ENCODE measurements around the gene CD82.

CD82 gene

GRCh38 chr11:44607319-44607962 is 42.0 kb downstream of the CD82 start:
- H3K27ac ChIP-seq (ENCODE audit: low read depth, low read length), result no peak overlapping the region
- H3K4me3 ChIP-seq (ENCODE audit: low read depth in 1 of 5, low read length in 5 of 5), result no peak overlapping the region
- peaks cover 0 to 37% (median 0%) of the 10 kb centered on the region in 5 donors for H3K4me1 ChIP-seq (ENCODE audit: control insufficient read depth in 5 of 5, insufficient read depth in 5 of 5, low read length in 5 of 5)
- H3K27me3 ChIP-seq (ENCODE audit: control insufficient read depth in 5 of 5, insufficient read depth in 4 of 5, low read length in 5 of 5), result no peaks in the 10 kb centered on the region
- no peak overlapping the region for H3K9ac ChIP-seq (ENCODE audit: low read length in 5 of 5)
- H3K36me3 ChIP-seq (ENCODE audit: control insufficient read depth in 5 of 5, insufficient read depth in 5 of 5, low read length in 5 of 5), result peaks cover 0 to 25% (median 22%) of the 10 kb centered on the region in 5 donors
- no peaks in the 10 kb centered on the region for H3K9me3 ChIP-seq (ENCODE audit: control insufficient read depth in 5 of 5, low read length in 5 of 5)

GRCh38 chr11:44607987-44608386 is 42.5 kb downstream of the CD82 start:
- Histone ChIP-seq H3K4me3 (ENCODE audit: low read depth in 1 of 5, low read length in 5 of 5) (no peak overlapping the region), H3K27me3 (ENCODE audit: control insufficient read depth in 5 of 5, insufficient read depth in 4 of 5, low read length in 5 of 5) (no peaks in the 10 kb centered on the region), H3K27ac (ENCODE audit: low read depth, low read length) (no peak overlapping the region), H3K9me3 (ENCODE audit: control insufficient read depth in 5 of 5, low read length in 5 of 5) (no peaks in the 10 kb centered on the region), H3K36me3 (ENCODE audit: control insufficient read depth in 5 of 5, insufficient read depth in 5 of 5, low read length in 5 of 5) (peaks cover 0 to 25% (median 22%) of the 10 kb centered on the region in 5 donors), H3K4me1 (ENCODE audit: control insufficient read depth in 5 of 5, insufficient read depth in 5 of 5, low read length in 5 of 5) (peaks cover 0 to 31% (median 0%) of the 10 kb centered on the region in 5 donors), H3K9ac (ENCODE audit: low read length in 5 of 5) (no peak overlapping the region)

- no peaks in the 10 kb centered on the region for H3K9me3 ChIP-seq (ENCODE audit: control insufficient read depth in 5 of 5, low read length in 5 of 5)
- no peak overlapping the region for H3K9ac ChIP-seq (ENCODE audit: low read length in 5 of 5)
- peaks cover 0 to 25% (median 0%) of the 10 kb centered on the region in 5 donors for H3K4me1 ChIP-seq (ENCODE audit: control insufficient read depth in 5 of 5, insufficient read depth in 5 of 5, low read length in 5 of 5)
- H3K27ac ChIP-seq (ENCODE audit: low read depth, low read length), result no peak overlapping the region
- H3K27me3 ChIP-seq (ENCODE audit: control insufficient read depth in 5 of 5, insufficient read depth in 4 of 5, low read length in 5 of 5), result no peaks in the 10 kb centered on the region
- peaks cover 0 to 28% (median 22%) of the 10 kb centered on the region in 5 donors for H3K36me3 ChIP-seq (ENCODE audit: control insufficient read depth in 5 of 5, insufficient read depth in 5 of 5, low read length in 5 of 5)
- no peak overlapping the region for H3K4me3 ChIP-seq (ENCODE audit: low read depth in 1 of 5, low read length in 5 of 5)
These were observed 43.2 kb downstream of the CD82 start for GRCh38 chr11:44608651-44608990.

- no peak overlapping the region for H3K4me3 ChIP-seq (ENCODE audit: low read depth in 1 of 5, low read length in 5 of 5)
- H3K27ac ChIP-seq (ENCODE audit: low read depth, low read length), result no peak overlapping the region
- peaks cover 0 to 30% (median 22%) of the 10 kb centered on the region in 5 donors for H3K36me3 ChIP-seq (ENCODE audit: control insufficient read depth in 5 of 5, insufficient read depth in 5 of 5, low read length in 5 of 5)
- no peaks in the 10 kb centered on the region for H3K27me3 ChIP-seq (ENCODE audit: control insufficient read depth in 5 of 5, insufficient read depth in 4 of 5, low read length in 5 of 5)
- peaks cover 0 to 25% (median 0%) of the 10 kb centered on the region in 5 donors for H3K4me1 ChIP-seq (ENCODE audit: control insufficient read depth in 5 of 5, insufficient read depth in 5 of 5, low read length in 5 of 5)
- no peaks in the 10 kb centered on the region for H3K9me3 ChIP-seq (ENCODE audit: control insufficient read depth in 5 of 5, low read length in 5 of 5)
- H3K9ac ChIP-seq (ENCODE audit: low read length in 5 of 5), result no peak overlapping the region
These were observed 43.7 kb downstream of the CD82 start for GRCh38 chr11:44608991-44609782.

- Histone ChIP-seq H3K4me1 (ENCODE audit: control insufficient read depth in 5 of 5, insufficient read depth in 5 of 5, low read length in 5 of 5) (peaks cover 0 to 25% (median 0%) of the 10 kb centered on the region in 5 donors), H3K9ac (ENCODE audit: low read length in 5 of 5) (no peak overlapping the region), H3K4me3 (ENCODE audit: low read depth in 1 of 5, low read length in 5 of 5) (no peak overlapping the region), H3K27ac (ENCODE audit: low read depth, low read length) (no peak overlapping the region), H3K27me3 (ENCODE audit: control insufficient read depth in 5 of 5, insufficient read depth in 4 of 5, low read length in 5 of 5) (no peaks in the 10 kb centered on the region), H3K36me3 (ENCODE audit: control insufficient read depth in 5 of 5, insufficient read depth in 5 of 5, low read length in 5 of 5) (peaks cover 0 to 32% (median 22%) of the 10 kb centered on the region in 5 donors), H3K9me3 (ENCODE audit: control insufficient read depth in 5 of 5, low read length in 5 of 5) (no peaks in the 10 kb centered on the region)
These were observed 44.3 kb downstream of the CD82 start for GRCh38 chr11:44609783-44610155.

GRCh38 chr11:44610186-44610955 is 44.9 kb downstream of the CD82 start:
- no peaks in the 10 kb centered on the region for H3K27me3 ChIP-seq (ENCODE audit: control insufficient read depth in 5 of 5, insufficient read depth in 4 of 5, low read length in 5 of 5)
- peaks cover 0 to 28% (median 19%) of the 10 kb centered on the region in 5 donors for H3K36me3 ChIP-seq (ENCODE audit: control insufficient read depth in 5 of 5, insufficient read depth in 5 of 5, low read length in 5 of 5)
- no peak overlapping the region for H3K4me3 ChIP-seq (ENCODE audit: low read depth in 1 of 5, low read length in 5 of 5)
- H3K9me3 ChIP-seq (ENCODE audit: control insufficient read depth in 5 of 5, low read length in 5 of 5), result no peaks in the 10 kb centered on the region
- no peak overlapping the region for H3K9ac ChIP-seq (ENCODE audit: low read length in 5 of 5)
- H3K27ac ChIP-seq (ENCODE audit: low read depth, low read length), result no peak overlapping the region
- H3K4me1 ChIP-seq (ENCODE audit: control insufficient read depth in 5 of 5, insufficient read depth in 5 of 5, low read length in 5 of 5), result peaks cover 0 to 25% (median 0%) of the 10 kb centered on the region in 5 donors

GRCh38 chr11:44611088-44611487 is 45.6 kb downstream of the CD82 start:
- Histone ChIP-seq H3K9me3 (ENCODE audit: control insufficient read depth in 5 of 5, low read length in 5 of 5) (no peaks in the 10 kb centered on the region), H3K9ac (ENCODE audit: low read length in 5 of 5) (no peak overlapping the region), H3K27ac (ENCODE audit: low read depth, low read length) (no peak overlapping the region), H3K27me3 (ENCODE audit: control insufficient read depth in 5 of 5, insufficient read depth in 4 of 5, low read length in 5 of 5) (no peaks in the 10 kb centered on the region), H3K4me3 (ENCODE audit: low read depth in 1 of 5, low read length in 5 of 5) (no peak overlapping the region), H3K36me3 (ENCODE audit: control insufficient read depth in 5 of 5, insufficient read depth in 5 of 5, low read length in 5 of 5) (peaks cover 0 to 30% (median 16%) of the 10 kb centered on the region in 5 donors), H3K4me1 (ENCODE audit: control insufficient read depth in 5 of 5, insufficient read depth in 5 of 5, low read length in 5 of 5) (peaks cover 0 to 25% (median 0%) of the 10 kb centered on the region in 5 donors)

GRCh38 chr11:44611687-44612434 is 46.4 kb downstream of the CD82 start:
- Histone ChIP-seq H3K36me3 (ENCODE audit: control insufficient read depth in 5 of 5, insufficient read depth in 5 of 5, low read length in 5 of 5) (peaks cover 0 to 29% (median 10%) of the 10 kb centered on the region in 5 donors), H3K9ac (ENCODE audit: low read length in 5 of 5) (no peak overlapping the region), H3K27me3 (ENCODE audit: control insufficient read depth in 5 of 5, insufficient read depth in 4 of 5, low read length in 5 of 5) (no peaks in the 10 kb centered on the region), H3K4me1 (ENCODE audit: control insufficient read depth in 5 of 5, insufficient read depth in 5 of 5, low read length in 5 of 5) (peaks cover 0 to 28% (median 0%) of the 10 kb centered on the region in 5 donors), H3K4me3 (ENCODE audit: low read depth in 1 of 5, low read length in 5 of 5) (no peak overlapping the region), H3K9me3 (ENCODE audit: control insufficient read depth in 5 of 5, low read length in 5 of 5) (no peaks in the 10 kb centered on the region), H3K27ac (ENCODE audit: low read depth, low read length) (no peak overlapping the region)

- H3K9ac ChIP-seq (ENCODE audit: low read length in 5 of 5), result no peak overlapping the region
- H3K9me3 ChIP-seq (ENCODE audit: control insufficient read depth in 5 of 5, low read length in 5 of 5), result no peaks in the 10 kb centered on the region
- no peak overlapping the region for H3K27ac ChIP-seq (ENCODE audit: low read depth, low read length)
- H3K4me1 ChIP-seq (ENCODE audit: control insufficient read depth in 5 of 5, insufficient read depth in 5 of 5, low read length in 5 of 5), result peaks cover 0 to 30% (median 2%) of the 10 kb centered on the region in 5 donors
- H3K36me3 ChIP-seq (ENCODE audit: control insufficient read depth in 5 of 5, insufficient read depth in 5 of 5, low read length in 5 of 5), result peaks cover 0 to 23% (median 6%) of the 10 kb centered on the region in 5 donors
- no peaks in the 10 kb centered on the region for H3K27me3 ChIP-seq (ENCODE audit: control insufficient read depth in 5 of 5, insufficient read depth in 4 of 5, low read length in 5 of 5)
- no peak overlapping the region for H3K4me3 ChIP-seq (ENCODE audit: low read depth in 1 of 5, low read length in 5 of 5)
These were observed 47.7 kb downstream of the CD82 start for GRCh38 chr11:44613153-44613552.

Data from subcutaneous abdominal adipose tissue (tissue), 5 donors.